T-helper 1 cell (primary cell): ENCODE measurements around the gene RPL9.
"Not testable (repeated sequence)": the region's sequence is repeated elsewhere in the genome, so short reads cannot be mapped to it uniquely, and the experiment has no call there.

Source experiments
- DNase-seq, 5 donors: peaks; one replicate each; pipeline ENCODE4 v3.0.0-alpha.2; 2012 to 2020

RPL9 gene

DNA sequence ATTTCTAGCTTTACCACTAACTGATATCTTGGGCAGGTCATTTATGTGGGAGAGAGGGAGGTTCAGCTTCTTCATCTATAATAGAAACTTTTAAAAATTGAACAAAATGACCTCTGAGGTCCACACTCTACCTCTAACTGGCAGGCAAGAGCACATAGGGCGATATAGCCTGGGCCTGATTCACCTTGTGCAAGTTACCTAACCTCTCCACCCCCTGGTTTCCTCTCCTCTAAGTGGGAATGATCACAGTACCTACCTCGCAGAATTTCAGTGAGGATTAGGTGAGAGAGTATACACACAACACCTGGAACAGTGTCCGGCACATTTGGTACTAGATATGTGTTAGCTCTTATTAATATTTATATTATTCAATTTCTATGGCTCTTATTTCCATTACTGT lies 36.5 kb downstream of the RPL9 start:
- no peak for DNase-seq

DNA sequence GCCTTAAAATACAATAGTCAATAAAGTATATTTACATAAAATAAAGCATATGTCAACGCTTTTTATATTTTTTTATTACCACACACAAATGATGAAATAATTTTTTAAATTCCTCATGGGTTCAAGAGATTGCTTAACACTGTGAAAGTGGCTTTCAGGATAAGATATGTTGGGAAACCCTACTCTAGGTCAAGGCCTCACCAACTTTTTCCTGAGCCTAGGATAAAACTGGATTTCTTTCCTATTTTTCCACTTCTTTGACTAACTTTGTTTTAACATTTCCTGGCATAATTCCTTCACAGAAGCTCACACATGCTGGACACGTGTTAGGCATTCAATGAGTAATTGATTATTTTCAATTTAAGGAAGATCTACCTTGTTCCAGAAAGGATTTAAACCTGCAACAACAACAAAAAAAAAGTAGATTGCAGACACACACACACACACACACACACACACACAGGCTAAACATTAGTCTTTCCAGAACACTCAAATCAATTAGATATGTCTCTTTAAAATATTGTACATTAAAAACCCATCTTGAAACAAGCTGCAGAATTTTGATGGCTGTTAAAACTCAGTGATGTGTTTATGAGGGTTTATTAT lies 42.9 kb downstream of the RPL9 start:
- DNase-seq, result no peak

DNA sequence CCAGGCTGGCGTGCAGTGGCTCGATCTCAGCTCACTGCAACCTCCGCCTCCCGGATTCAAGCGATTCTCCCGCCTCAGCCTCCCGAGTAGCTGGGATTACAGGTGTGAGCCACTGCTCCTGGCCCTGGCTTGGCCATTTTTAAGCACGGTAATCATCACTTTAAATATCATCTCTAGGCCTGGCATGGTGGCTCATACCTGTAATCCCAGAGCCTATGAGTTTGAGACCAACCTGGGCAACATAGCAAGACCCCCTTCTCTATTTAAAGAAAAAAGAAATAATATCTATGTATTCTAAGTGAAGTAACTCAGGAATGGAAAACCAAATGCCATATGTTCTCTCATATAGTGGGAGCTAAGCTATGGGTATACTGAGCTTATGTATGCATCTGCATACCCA lies 47.2 kb downstream of the RPL9 start:
- not testable (repeated sequence) for DNase-seq

DNA sequence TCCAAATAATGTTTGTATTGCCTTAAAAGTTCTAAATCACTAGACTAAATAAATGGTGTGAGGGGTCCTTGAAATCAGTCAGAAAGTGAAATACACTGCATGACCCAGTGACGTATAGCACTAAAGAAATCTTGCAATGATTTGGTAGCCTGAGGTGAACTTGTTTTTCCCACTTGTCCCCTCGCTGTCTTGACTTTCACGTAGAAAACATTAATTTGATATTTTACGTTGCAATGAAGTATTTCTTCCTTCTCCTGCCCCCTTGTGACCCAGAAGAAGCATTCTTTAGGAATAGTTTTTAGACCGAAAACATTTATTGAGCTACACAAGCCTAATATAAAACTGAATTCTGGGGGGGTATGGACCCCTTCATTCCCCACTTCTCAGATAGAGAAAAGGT lies 48.3 kb downstream of the RPL9 start:
- peak in 1 of 5 donors; percentile 7 for DNase-seq

DNA sequence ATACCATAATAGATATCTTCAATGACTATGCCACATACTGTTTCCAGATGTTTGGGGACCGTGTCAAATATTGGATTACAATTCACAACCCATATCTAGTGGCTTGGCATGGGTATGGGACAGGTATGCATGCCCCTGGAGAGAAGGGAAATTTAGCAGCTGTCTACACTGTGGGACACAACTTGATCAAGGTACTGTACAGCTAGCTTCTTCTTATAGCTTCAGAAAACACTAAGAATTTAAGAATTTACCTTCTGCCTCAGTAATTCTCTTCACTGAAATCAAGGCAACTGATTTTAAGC lies 51.2 kb downstream of the RPL9 start:
- no peak for DNase-seq

DNA sequence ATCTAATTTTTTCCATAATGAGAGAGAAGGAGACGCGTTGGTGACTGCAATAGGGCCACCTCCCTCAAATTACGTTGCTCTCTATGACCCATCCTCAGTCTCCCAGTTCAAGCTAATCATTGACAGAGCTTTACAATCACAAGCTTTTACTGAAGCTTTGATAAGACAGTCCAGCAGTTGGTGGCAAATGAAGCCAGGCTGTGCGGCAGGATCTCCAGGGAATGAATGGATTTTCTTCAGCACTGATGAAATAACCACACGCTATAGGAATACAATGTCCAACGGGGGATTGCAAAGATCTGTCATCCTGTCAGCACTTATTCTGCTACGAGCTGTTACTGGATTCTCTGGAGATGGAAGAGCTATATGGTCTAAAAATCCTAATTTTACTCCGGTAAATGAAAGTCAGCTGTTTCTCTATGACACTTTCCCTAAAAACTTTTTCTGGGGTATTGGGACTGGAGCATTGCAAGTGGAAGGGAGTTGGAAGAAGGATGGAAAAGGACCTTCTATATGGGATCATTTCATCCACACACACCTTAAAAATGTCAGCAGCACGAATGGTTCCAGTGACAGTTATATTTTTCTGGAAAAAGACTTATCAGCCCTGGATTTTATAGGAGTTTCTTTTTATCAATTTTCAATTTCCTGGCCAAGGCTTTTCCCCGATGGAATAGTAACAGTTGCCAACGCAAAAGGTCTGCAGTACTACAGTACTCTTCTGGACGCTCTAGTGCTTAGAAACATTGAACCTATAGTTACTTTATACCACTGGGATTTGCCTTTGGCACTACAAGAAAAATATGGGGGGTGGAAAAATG lies 51.7 kb downstream of the RPL9 start, which contains the start of gene KLB:
Gene KLB (plus strand): TSS at position 168 of the 821 bp plus-strand sequence. CDS start 20 bp downstream, at position 188.
- DNase-seq, result no peak
